Measurements from ENCODE around the gene LGALS7B.
"Not testable (repeated sequence)": the region's sequence is repeated elsewhere in the genome, so short reads cannot be mapped to it uniquely, and the experiment has no call there.

Gene LGALS7B

GRCh38 chr19:38788478-38789243 lies at the start of gene LGALS7B:
TSS of gene LGALS7B (plus strand) at chr19:38789200. CDS start at chr19:38789227, 27 bp downstream.
- no peak for DNase-seq

- no peak for DNase-seq
Measured at GRCh38 chr19:38739440-38740256, 49.4 kb upstream of the LGALS7B start.

- no peak for DNase-seq
Measured at GRCh38 chr19:38740257-38740592, 48.8 kb upstream of the LGALS7B start.

GRCh38 chr19:38740932-38741331 lies 48.1 kb upstream of the LGALS7B start:
- no peak for DNase-seq

GRCh38 chr19:38741670-38742069 lies 47.3 kb upstream of the LGALS7B start:
- no peak for DNase-seq

GRCh38 chr19:38742296-38742695 lies 46.7 kb upstream of the LGALS7B start:
- no peak for DNase-seq

- DNase-seq: no peak
Measured at GRCh38 chr19:38742906-38743305, 46.1 kb upstream of the LGALS7B start.

GRCh38 chr19:38743394-38744297 lies 45.4 kb upstream of the LGALS7B start:
- no peak for DNase-seq

- DNase-seq: no peak
Measured at GRCh38 chr19:38744298-38744681, 44.7 kb upstream of the LGALS7B start, which contains the start of gene CAPN12. TSS of gene CAPN12 (minus strand) at chr19:38744474. CDS start at chr19:38744165, 309 bp downstream.

- DNase-seq: no peak
Measured at GRCh38 chr19:38744874-38745273, 44.1 kb upstream of the LGALS7B start.

- no peak for DNase-seq
Measured at GRCh38 chr19:38745316-38745715, 43.7 kb upstream of the LGALS7B start.

- not testable (repeated sequence) for DNase-seq
Measured at GRCh38 chr19:38753783-38754182, 35.2 kb upstream of the LGALS7B start.

- DNase-seq: not testable (repeated sequence)
Measured at GRCh38 chr19:38754196-38754595, 34.8 kb upstream of the LGALS7B start.

- DNase-seq: no peak
Measured at GRCh38 chr19:38759590-38760003, 29.4 kb upstream of the LGALS7B start.

- not testable (repeated sequence) for DNase-seq
Measured at GRCh38 chr19:38760805-38761517, 28.0 kb upstream of the LGALS7B start.

- DNase-seq: not testable (repeated sequence)
Measured at GRCh38 chr19:38761884-38762389, 27.1 kb upstream of the LGALS7B start.

GRCh38 chr19:38763795-38764220 lies 25.2 kb upstream of the LGALS7B start:
- DNase-seq: no peak

GRCh38 chr19:38765214-38765613 lies 23.8 kb upstream of the LGALS7B start:
- DNase-seq: no peak

- no peak for DNase-seq
Measured at GRCh38 chr19:38766276-38767047, 22.5 kb upstream of the LGALS7B start.

GRCh38 chr19:38769635-38770211 lies 19.3 kb upstream of the LGALS7B start:
- peak; percentile 90 for DNase-seq

All from CD4-positive, alpha-beta T cell treated with Interleukin-21 for 1 hour (primary cell).